Fibroblast of lung (primary cell): ENCODE results near the gene L1CAM.

Experiments used
- CTCF ChIP-seq, 2 donors: IDR thresholded peaks in 1 of 2; conservative IDR thresholded peaks in 1 of 2; 1 replicate in 1 of 2; 2 replicates in 1 of 2; pipeline ENCODE4 v1.5.1; 2011 to 2012; ENCODE audit warnings: low read length in 2 of 2, control low read depth in 1 of 2, inconsistent platforms in 1 of 2, low read depth in 1 of 2, mild to moderate bottlenecking in 1 of 2
- EZH2 ChIP-seq: IDR thresholded peaks from 2 replicates; pipeline ENCODE4 v1.5.1; 2012; ENCODE audit warnings: low read length, control low read depth, mild to moderate bottlenecking; ENCODE audit errors: missing control alignments

GRCh38 chrX:153871451-153871850 is 14.5 kb downstream of the L1CAM start:
- TF ChIP-seq CTCF (conservative IDR thresholded peaks at IDR 0.05 in 1 of 2, IDR thresholded peaks at IDR 0.05 in 1 of 2; ENCODE audit: low read depth in 1 of 2, low read length in 2 of 2) (no peak), EZH2 (no peak)
